Stimulated activated CD4-positive, alpha-beta T cell treated with anti-CD3 and anti-CD28 coated beads, Interleukin-12 subunit alpha, Interleukin-12 subunit beta, amount 100 ng/mL, for 48 hours (primary cell): ENCODE results near the gene NDUFB2.
"Not testable (repeated sequence)": the region's sequence is repeated elsewhere in the genome, so short reads cannot be mapped to it uniquely, and the experiment has no call there.

ENCODE experiments used
- DNase-seq, 3 donors: peaks; one replicate each; pipeline ENCODE4 v3.0.0-alpha.2; 2020; ENCODE audit warnings: low read depth in 2 of 3, low spot score in 1 of 3

The NDUFB2 gene

DNA sequence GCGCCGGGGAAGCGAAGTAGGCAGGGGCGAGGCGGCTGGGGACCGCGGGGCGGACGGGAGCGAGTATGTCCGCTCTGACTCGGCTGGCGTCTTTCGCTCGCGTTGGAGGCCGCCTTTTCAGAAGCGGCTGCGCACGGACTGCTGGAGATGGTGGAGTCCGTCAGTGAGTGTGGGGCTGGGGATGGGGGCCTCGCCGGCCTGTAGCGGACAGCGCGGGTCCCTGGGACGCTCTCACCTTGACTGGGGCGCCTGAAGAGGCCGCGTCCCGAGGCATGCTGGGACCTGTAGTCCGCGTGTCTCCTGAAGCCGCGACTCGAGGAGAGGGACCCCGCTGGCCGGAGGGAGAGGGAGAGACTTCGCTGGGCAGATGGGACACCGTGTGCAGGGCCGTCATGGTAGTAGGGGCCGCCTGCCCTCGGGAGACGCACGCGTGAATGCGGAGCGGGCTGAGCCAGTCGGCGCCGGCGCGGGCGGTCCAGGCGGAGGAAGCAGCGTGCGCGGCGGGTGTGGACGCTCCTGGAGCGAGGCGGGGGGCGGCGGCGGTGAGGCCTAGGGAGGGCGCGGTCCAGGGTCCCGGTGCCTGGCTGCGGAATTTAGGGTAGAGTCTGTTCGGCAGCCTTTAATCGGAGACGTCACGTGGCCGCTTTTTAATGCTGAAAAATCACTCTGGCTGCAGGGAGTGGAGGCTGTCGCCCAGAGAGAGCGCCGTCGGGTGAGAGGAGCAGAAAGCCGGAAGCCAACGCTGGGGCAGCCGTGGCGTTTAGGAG lies at the start of gene NDUFB2:
Gene NDUFB2, plus strand, starts transcription at position 29 of the 767 bp plus-strand sequence. Its CDS starts 37 bp downstream, at position 66.
- DNase-seq: peak; percentile 45 to 59 (median 49)

GRCh38 chr7:140646931-140647647 lies 49.4 kb upstream of the NDUFB2 start:
- DNase-seq: no peak

- DNase-seq: no peak
These were observed 46.8 kb upstream of the NDUFB2 start for GRCh38 chr7:140649556-140650205.

DNA sequence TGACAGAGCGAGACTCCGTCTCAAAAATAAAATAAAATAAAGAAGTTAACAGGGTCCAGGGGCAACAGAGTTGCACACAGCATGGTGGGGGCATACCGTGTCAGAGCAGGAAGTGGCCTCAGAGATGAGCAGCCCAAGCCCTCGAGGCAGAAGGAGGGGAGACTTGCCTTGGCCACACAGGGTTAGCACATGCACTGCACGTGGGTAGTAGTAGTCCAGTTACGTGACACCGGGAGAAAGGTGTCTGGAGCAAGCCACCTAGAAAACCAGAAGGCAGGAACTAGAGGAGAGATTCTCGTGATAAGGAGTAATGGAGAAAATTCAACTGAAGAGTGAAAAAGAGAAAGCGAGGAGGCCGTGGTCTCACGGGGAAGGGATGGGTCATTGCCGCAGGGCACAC lies 46.1 kb upstream of the NDUFB2 start:
- DNase-seq: no peak

GRCh38 chr7:140653319-140654108 lies 43.0 kb upstream of the NDUFB2 start:
- DNase-seq: no peak

- no peak for DNase-seq
These were observed 42.5 kb upstream of the NDUFB2 start for GRCh38 chr7:140654109-140654387.

DNA sequence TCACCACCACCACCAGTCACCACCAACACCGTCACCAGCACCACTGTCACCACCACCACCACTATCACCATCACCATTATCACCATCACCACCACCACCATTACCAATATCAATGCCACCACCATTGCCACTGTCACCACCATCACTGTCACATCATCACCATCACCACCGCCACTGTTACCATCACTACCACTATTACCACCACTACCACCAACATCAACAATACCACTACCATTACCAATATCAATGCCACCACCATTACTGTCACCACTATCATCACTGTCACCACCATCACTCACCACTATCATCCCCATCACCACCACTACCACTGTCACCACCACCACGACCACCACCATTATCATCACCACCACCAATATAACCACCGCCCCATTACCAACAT lies 41.8 kb upstream of the NDUFB2 start:
- DNase-seq: no peak

DNA sequence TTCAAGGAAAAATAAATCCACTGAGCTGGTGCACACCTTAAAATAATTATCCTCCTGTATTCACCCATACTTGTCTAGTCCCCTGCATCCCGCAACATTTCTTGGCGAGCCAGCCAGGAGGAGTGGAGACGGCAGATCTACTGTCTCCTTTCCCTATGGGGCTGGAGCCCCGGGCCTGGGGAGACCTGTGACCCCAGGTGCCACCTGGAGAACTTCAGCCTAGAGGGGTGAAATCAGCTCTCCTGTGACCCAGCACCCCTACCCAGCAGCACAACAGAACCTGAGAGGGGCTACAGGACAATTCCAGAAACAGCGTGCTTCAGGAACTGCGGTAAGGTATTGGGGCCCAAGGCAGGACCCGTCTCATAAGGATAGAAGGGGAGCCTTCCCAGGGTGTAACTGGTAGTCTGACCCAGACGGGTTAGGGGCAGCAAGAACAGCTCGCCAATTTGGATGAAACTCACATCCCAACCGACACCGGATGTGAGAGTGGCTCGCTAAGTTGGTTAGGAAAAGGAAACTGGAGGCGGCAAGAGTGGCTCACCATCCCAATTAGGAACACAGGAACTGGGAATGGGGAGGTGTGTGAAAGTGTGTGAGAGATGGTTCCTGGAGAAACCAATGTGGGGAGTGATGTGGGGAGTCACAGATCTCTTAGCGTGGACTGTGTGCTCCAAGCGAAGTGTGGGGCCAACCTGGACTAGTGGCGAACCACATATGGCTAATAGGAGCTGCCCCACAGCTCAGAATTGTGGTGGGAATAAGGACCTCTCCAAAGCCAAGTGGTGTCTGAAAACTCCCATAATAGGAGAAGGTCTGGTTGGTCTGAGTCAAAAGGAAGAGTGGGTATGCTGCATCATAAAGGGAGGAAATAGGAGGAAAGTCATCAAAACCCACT lies 40.7 kb upstream of the NDUFB2 start:
- DNase-seq: no peak

GRCh38 chr7:140656548-140657515 lies 39.7 kb upstream of the NDUFB2 start:
- DNase-seq: peak in 2 of 3 donors; percentile 25 to 31

DNA sequence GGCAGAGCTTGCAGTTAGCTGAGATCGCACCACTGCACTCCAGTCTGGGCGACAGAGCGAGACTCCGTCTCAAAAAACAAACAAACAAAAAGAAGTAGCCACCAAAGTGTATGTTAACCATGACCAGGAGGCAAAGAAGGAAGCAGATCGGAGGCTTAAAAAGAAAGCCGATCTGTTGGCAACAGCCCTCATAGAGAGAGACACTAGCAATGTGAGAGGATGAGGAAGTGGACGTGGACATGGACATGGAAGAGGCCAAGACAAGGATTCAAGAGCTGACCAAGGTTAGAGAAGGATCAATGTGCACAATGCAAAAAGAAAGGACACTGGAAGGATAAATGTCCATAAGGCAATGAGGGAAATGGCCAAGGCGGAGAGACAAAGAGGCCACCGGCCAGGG lies 38.6 kb upstream of the NDUFB2 start:
- DNase-seq: no peak

DNA sequence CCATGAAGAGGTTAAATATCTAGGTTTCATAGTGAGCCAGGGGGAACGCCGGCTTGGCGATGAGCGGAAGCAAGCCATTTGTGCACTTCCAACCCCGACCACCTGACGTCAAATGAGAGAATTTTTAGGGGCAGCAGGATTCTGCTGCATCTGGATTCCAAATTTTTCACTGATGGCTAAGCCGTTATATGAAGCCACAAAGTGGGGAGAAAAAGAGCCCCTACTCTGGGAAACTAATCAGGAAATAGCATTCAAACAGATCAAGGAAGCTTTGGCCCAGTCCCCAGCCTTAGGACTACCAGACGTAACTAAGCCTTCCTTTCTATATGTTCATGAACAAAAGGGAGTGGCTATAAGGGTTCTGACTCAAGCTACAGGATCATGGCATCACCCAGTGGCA lies 36.7 kb upstream of the NDUFB2 start:
- DNase-seq: no peak

GRCh38 chr7:140661124-140661523 lies 35.4 kb upstream of the NDUFB2 start:
- no peak for DNase-seq

DNA sequence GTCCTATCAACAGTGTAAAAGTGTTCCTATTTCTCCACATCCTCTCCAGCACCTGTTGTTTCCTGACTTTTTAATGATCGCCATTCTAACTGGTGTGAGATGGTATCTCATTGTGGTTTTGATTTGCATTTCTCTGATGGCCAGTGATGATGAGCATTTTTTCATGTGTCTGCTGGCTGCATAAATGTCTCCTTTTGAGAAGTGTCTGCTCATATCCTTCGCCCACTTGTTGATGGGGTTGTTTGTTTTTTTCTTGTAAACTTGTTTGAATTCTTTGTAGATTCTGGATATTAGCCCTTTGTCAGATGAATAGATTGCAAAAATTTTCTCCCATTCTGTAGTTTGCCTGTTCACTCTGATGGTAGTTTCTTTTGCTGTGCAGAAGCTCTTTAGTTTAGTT lies 33.6 kb upstream of the NDUFB2 start:
- not testable (repeated sequence) for DNase-seq

DNA sequence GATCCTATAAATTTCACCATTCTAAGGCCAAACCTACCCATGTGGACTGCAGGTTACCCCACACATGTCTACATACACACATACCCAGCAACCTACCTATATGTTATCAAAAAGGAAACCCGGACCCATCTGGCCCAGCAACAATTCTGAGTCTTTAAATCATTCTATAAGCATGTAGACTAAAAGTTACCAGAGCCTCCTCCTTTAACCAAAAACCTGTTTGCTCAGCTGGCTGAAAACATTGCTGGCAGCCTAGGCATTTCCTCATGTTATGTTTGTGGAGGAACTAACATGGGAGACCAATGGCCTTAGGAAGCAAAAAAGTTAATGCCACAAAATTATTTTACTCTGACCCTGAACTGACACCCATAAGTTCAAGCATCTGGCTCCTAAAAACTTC lies 29.0 kb upstream of the NDUFB2 start:
- DNase-seq: no peak

- no peak for DNase-seq
These were observed 27.9 kb upstream of the NDUFB2 start for GRCh38 chr7:140668641-140669040.

- DNase-seq: no peak
These were observed 27.2 kb upstream of the NDUFB2 start for GRCh38 chr7:140669352-140669751.

GRCh38 chr7:140669862-140670261 lies 26.6 kb upstream of the NDUFB2 start:
- not testable (repeated sequence) for DNase-seq

DNA sequence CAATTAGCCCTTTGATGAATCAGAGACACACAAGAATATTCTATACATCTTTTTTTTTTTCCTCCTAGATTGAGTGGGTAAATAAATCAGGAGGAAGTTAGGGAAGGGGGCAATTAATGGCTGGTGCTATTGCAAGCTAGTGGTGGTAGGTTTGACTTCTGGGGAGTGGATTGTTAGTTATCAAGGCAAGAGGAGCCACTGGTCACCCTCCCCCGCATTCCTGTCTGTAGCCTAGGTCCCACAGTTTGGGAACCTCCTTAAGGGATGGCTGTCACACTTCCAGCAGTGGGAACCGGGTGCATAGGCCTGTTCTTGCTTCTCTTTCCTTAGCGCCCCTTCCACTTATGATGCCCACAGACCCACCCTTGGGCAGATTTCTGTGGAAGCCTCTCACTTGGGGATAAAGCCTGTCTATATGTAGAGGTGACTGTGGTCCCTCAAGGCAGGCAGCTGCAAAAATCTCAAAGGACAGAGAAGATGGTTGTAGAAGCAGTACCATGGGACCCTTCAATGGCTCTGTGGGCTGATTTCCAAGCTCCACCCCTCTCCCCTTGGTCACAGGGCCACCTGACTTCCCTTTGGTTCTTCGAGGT lies 26.1 kb upstream of the NDUFB2 start:
- DNase-seq: no peak

- DNase-seq: no peak
These were observed 24.5 kb upstream of the NDUFB2 start for GRCh38 chr7:140671966-140672365.
